Fibroblast of lung (primary cell): ENCODE results near the gene ULBP1. TPM values are rescaled to one million over a fixed set of nuclear protein-coding genes. Genes with fewer than 3 reads are reported as not detected.
"Not testable (repeated sequence)": the region's sequence is repeated elsewhere in the genome, so short reads cannot be mapped to it uniquely, and the experiment has no call there.

ENCODE experiments used
- DNase-seq, 2 donors: peaks; one replicate each; pipeline versions ENCODE4 v3.0.0 to v3.0.0-alpha.2; 2010; ENCODE audit warnings: low read depth in 2 of 2
- H2AFZ ChIP-seq: 2 replicates; pipeline ENCODE4 v1.5.1; 2012; ENCODE audit warnings: low read length, control low read depth, inconsistent platforms
- H3K27ac ChIP-seq: 2 replicates; pipeline ENCODE4 v1.5.1; 2011; ENCODE audit warnings: low read length, control low read depth; ENCODE audit not compliant: insufficient read depth
- H3K27me3 ChIP-seq: 2 replicates; pipeline ENCODE4 v1.5.1; 2011; ENCODE audit warnings: mild to moderate bottlenecking, low read length; ENCODE audit not compliant: control insufficient read depth, insufficient read depth
- H3K36me3 ChIP-seq: 2 replicates; pipeline ENCODE4 v1.5.1; 2011; ENCODE audit warnings: low read length; ENCODE audit not compliant: control insufficient read depth, insufficient read depth
- H3K4me1 ChIP-seq: 2 replicates; pipeline ENCODE4 v1.5.1; 2011; ENCODE audit warnings: low read length; ENCODE audit not compliant: control insufficient read depth, insufficient read depth; ENCODE audit errors: extremely low read depth
- H3K4me2 ChIP-seq: 2 replicates; pipeline ENCODE4 v1.5.1; 2011; ENCODE audit warnings: low read length, control low read depth; ENCODE audit not compliant: insufficient read depth; ENCODE audit errors: extremely low read depth
- H3K4me3 ChIP-seq, 4 experiments: fragments of 200-600 bp in 1 of 4; sonication (generic) in 1 of 4; replicated peaks in 1 of 4; 2 replicates each; pipeline ENCODE4 v1.5.1; 2011 to 2016; ENCODE audit warnings: low read length in 4 of 4, low read depth in 3 of 4, mild to moderate bottlenecking in 3 of 4, control low read depth in 2 of 4, inconsistent platforms in 1 of 4, mixed read lengths in 1 of 4; ENCODE audit not compliant: insufficient read depth in 1 of 4; ENCODE audit errors: control extremely low read depth in 1 of 4
- H3K79me2 ChIP-seq: 2 replicates; pipeline ENCODE4 v1.5.1; 2012; ENCODE audit warnings: mild to moderate bottlenecking, low read length, inconsistent platforms; ENCODE audit not compliant: control insufficient read depth, insufficient read depth
- H3K9ac ChIP-seq: 2 replicates; pipeline ENCODE4 v1.5.1; 2011; ENCODE audit warnings: mild to moderate bottlenecking, low read length, control low read depth; ENCODE audit not compliant: insufficient read depth
- H3K9me3 ChIP-seq: 2 replicates; pipeline ENCODE4 v1.5.1; 2012; ENCODE audit warnings: low read depth, low read length; ENCODE audit not compliant: control insufficient read depth, insufficient read depth
- H4K20me1 ChIP-seq: 2 replicates; pipeline ENCODE4 v1.5.1; 2011; ENCODE audit warnings: low read length; ENCODE audit not compliant: control insufficient read depth, insufficient read depth; ENCODE audit errors: extremely low read depth
- EZH2 ChIP-seq: IDR thresholded peaks from 2 replicates; pipeline ENCODE4 v1.5.1; 2012; ENCODE audit warnings: low read length, control low read depth, mild to moderate bottlenecking; ENCODE audit errors: missing control alignments
- polyA plus RNA-seq, 2 donors: library from polyadenylated mRNA; depleted of rRNA in 1 of 2; stranded (reverse) in 1 of 2; unstranded in 1 of 2; fragments of >200 nt; gene quantifications; 2 replicates each; pipeline ENCODE4 v1.2.1, GENCODE V29; 2011 to 2012; ENCODE audit warnings: missing spikeins in 1 of 2
- total RNA-seq: library from RNA; depleted of rRNA; stranded (reverse); fragments of >200 nt; gene quantifications from 2 replicates; pipeline ENCODE4 v1.2.1, GENCODE V29; 2014
- TF ChIP-seq, protein P1 (sequence below), 2 donors: IDR thresholded peaks in 1 of 2; conservative IDR thresholded peaks in 1 of 2; 1 replicate in 1 of 2; 2 replicates in 1 of 2; pipeline ENCODE4 v1.5.1; 2011 to 2012; ENCODE audit warnings: low read length in 2 of 2, control low read depth in 1 of 2, inconsistent platforms in 1 of 2, low read depth in 1 of 2, mild to moderate bottlenecking in 1 of 2

Gene ULBP1
- total and polyA plus RNA-seq, 2 donors (not counting 1 experiment from before 2014, with no cell fraction given): 0.83 to 1.1 TPM

- Histone ChIP-seq H4K20me1 (no peaks in the 10 kb centered on the region), H3K27ac (no peak overlapping the region), H2AFZ (no peak overlapping the region), H3K4me2 (no peak overlapping the region), H3K36me3 (no peaks in the 10 kb centered on the region), H3K9ac (no peak overlapping the region), H3K27me3 (peaks cover 22% of the 10 kb centered on the region), H3K4me1 (no peaks in the 10 kb centered on the region), H3K9me3 (no peaks in the 10 kb centered on the region), H3K4me3 (no peak overlapping the region), H3K79me2 (no peaks in the 10 kb centered on the region)
- DNase-seq: no peak
- no peak for TF ChIP-seq EZH2
- TF ChIP-seq, protein P1, sequence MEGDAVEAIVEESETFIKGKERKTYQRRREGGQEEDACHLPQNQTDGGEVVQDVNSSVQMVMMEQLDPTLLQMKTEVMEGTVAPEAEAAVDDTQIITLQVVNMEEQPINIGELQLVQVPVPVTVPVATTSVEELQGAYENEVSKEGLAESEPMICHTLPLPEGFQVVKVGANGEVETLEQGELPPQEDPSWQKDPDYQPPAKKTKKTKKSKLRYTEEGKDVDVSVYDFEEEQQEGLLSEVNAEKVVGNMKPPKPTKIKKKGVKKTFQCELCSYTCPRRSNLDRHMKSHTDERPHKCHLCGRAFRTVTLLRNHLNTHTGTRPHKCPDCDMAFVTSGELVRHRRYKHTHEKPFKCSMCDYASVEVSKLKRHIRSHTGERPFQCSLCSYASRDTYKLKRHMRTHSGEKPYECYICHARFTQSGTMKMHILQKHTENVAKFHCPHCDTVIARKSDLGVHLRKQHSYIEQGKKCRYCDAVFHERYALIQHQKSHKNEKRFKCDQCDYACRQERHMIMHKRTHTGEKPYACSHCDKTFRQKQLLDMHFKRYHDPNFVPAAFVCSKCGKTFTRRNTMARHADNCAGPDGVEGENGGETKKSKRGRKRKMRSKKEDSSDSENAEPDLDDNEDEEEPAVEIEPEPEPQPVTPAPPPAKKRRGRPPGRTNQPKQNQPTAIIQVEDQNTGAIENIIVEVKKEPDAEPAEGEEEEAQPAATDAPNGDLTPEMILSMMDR (conservative IDR thresholded peaks at IDR 0.05 in 1 of 2, IDR thresholded peaks at IDR 0.05 in 1 of 2; ENCODE audit: low read depth in 1 of 2, low read length in 2 of 2): no peak
These were observed 55.3 kb downstream of the ULBP1 start for GRCh38 chr6:150018846-150019580.

DNA sequence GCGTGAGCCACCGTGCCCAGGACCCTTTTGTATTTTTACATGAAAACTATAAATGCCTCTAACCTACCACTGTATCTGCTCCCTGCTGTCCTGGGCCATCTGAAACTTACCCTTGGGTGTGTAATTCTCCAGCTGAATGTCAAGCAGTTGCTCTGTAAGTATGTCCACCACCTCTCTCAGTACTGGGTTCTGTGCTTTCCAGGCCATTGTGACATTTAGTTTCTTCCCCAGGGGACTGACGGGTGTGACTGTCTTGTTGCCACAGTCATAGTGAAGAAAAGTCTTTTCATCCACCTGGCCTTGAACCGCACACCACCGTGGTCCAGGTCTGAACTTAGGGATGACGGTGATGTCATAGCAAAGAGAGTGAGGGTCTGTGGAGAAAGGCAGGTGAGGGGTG lies 58.1 kb downstream of the ULBP1 start:
- H3K79me2 ChIP-seq, H3K4me1 ChIP-seq, H3K9me3 ChIP-seq, H2AFZ ChIP-seq, H4K20me1 ChIP-seq, H3K27ac ChIP-seq, DNase-seq, H3K36me3 ChIP-seq, H3K9ac ChIP-seq, H3K4me3 ChIP-seq, H3K4me2 ChIP-seq: not testable (repeated sequence)
- peaks cover 14% of the 10 kb centered on the region for H3K27me3 ChIP-seq

Other genes starting within 250 kb of the ULBP1 start
- 7.4 and 8.6 TPM in 2 replicates for gene LATS1, start 245.8 kb upstream of the ULBP1 start, total RNA-seq
- gene LATS1, start 245.8 kb upstream of the ULBP1 start, polyA plus RNA-seq: 14.5 and 20.3 TPM in 2 replicates
- gene NUP43, start 217.4 kb upstream of the ULBP1 start, total RNA-seq: 16.0 and 19.5 TPM in 2 replicates
- 23.7 and 26.0 TPM in 2 replicates for gene NUP43, start 217.4 kb upstream of the ULBP1 start, polyA plus RNA-seq
- gene PCMT1, start 214.2 kb upstream of the ULBP1 start, total RNA-seq: 81.3 and 97.6 TPM in 2 replicates
- 172 and 181 TPM in 2 replicates for gene PCMT1, start 214.2 kb upstream of the ULBP1 start, polyA plus RNA-seq
- gene LRP11, start 99.6 kb upstream of the ULBP1 start, total RNA-seq: 54.7 and 89.5 TPM in 2 replicates
- 43.3 and 58.4 TPM in 2 replicates for gene LRP11, start 99.6 kb upstream of the ULBP1 start, polyA plus RNA-seq
- gene RAET1E, start 65.8 kb upstream of the ULBP1 start, total RNA-seq: 0.51 and 1.5 TPM in 2 replicates
- 0.12 and 0.70 TPM in 2 replicates for gene RAET1E, start 65.8 kb upstream of the ULBP1 start, polyA plus RNA-seq
- gene RAET1G, start 40.8 kb upstream of the ULBP1 start, total RNA-seq: 3.3 and 8.8 TPM in 2 replicates
- gene RAET1G, start 40.8 kb upstream of the ULBP1 start, polyA plus RNA-seq: 3.3 and 8.9 TPM in 2 replicates
- 1.0 and 1.8 TPM in 2 replicates for gene ULBP2, start 21.9 kb upstream of the ULBP1 start, total RNA-seq
- 6.9 and 10.0 TPM in 2 replicates for gene ULBP2, start 21.9 kb upstream of the ULBP1 start, polyA plus RNA-seq
- gene RAET1L, start 61.6 kb downstream of the ULBP1 start, total RNA-seq: not detected in 2 replicates
- not detected in 2 replicates for gene RAET1L, start 61.6 kb downstream of the ULBP1 start, polyA plus RNA-seq
- gene ULBP3, start 105.2 kb downstream of the ULBP1 start, total RNA-seq: 6.2 and 10.2 TPM in 2 replicates
- gene ULBP3, start 105.2 kb downstream of the ULBP1 start, polyA plus RNA-seq: 18.8 and 28.8 TPM in 2 replicates
- gene PPP1R14C, start 179.1 kb downstream of the ULBP1 start, total RNA-seq: 0.17 and 0.26 TPM in 2 replicates
- gene PPP1R14C, start 179.1 kb downstream of the ULBP1 start, polyA plus RNA-seq: not detected in 2 replicates